H1 (cell line): ENCODE results near the gene PPM1D. TPM values are rescaled to one million over a fixed set of nuclear protein-coding genes. Genes with fewer than 3 reads are reported as not detected.

Source experiments
- CTCF ChIA-PET: fragments of 300-600 bp; sonication (Branson Sonifier 250); formaldehyde crosslinking; loops from one replicate; lab custom pipeline; 2021; ENCODE audit not compliant: partially characterized antibody; lab: Charles Lee
- POLR2A ChIA-PET: fragments of 300-600 bp; sonication (Branson Sonifier 250); formaldehyde crosslinking; loops from one replicate; lab custom pipeline; 2021; ENCODE audit warnings: inconsistent platforms; ENCODE audit not compliant: partially characterized antibody; lab: Charles Lee
- DNase-seq, 2 experiments: peaks; one replicate each; pipeline versions ENCODE4 v3.0.0 to v3.0.0-alpha.2; 2010 to 2022; ENCODE audit warnings: low spot score in 2 of 2, low read depth in 1 of 2, mixed read lengths in 1 of 2
- FAIRE-seq: peaks from 2 replicates; lab custom pipeline; 2011; peaks lifted over from hg19 to GRCh38; lab: Jason Lieb, UNC
- H2AFZ ChIP-seq: 2 replicates; pipeline ENCODE4 v1.8.1; 2012; ENCODE audit warnings: low read length, inconsistent platforms
- H2AK5ac ChIP-seq: 2 replicates; pipeline ENCODE4 v1.6.1; 2013; ENCODE audit warnings: low read depth, low read length
- H2BK120ac ChIP-seq: replicated peaks from 2 replicates; pipeline ENCODE3; 2013; ENCODE audit warnings: low read depth, low read length, inconsistent platforms
- H2BK12ac ChIP-seq: 2 replicates; pipeline ENCODE4 v1.6.1; 2013; ENCODE audit warnings: low read depth, low read length
- H2BK15ac ChIP-seq: 2 replicates; pipeline ENCODE4 v1.6.1; 2013; ENCODE audit warnings: low read length
- H2BK20ac ChIP-seq: 2 replicates; pipeline ENCODE4 v1.6.1; 2013; ENCODE audit warnings: low read length
- H2BK5ac ChIP-seq: 2 replicates; pipeline ENCODE4 v1.6.1; 2013; ENCODE audit warnings: low read depth, low read length
- H3K14ac ChIP-seq: 2 replicates; pipeline ENCODE4 v1.6.1; 2013; ENCODE audit warnings: inconsistent platforms; ENCODE audit not compliant: insufficient read length
- H3K18ac ChIP-seq: 2 replicates; pipeline ENCODE4 v1.6.1; 2013; ENCODE audit warnings: low read length; ENCODE audit errors: extremely low read depth
- H3K23ac ChIP-seq: 2 replicates; pipeline ENCODE4 v1.6.1; 2013; ENCODE audit warnings: inconsistent platforms; ENCODE audit not compliant: insufficient read length
- H3K23me2 ChIP-seq: 2 replicates; pipeline ENCODE4 v1.6.1; 2013; ENCODE audit warnings: low read depth, low read length
- H3K27ac ChIP-seq: 2 replicates; pipeline ENCODE4 v1.6.1; 2011; ENCODE audit warnings: low read depth, low read length, inconsistent platforms
- H3K27me3 ChIP-seq, 4 experiments: replicated peaks in 1 of 4; 1 replicate in 1 of 4; 2 replicates in 3 of 4; pipeline versions ENCODE4 v1.6.1 to v1.8.1; 2011 to 2013; ENCODE audit warnings: low read length in 3 of 4, mild to moderate bottlenecking in 3 of 4, inconsistent platforms in 2 of 4, mixed read lengths in 2 of 4, moderate library complexity in 1 of 4; ENCODE audit not compliant: control insufficient read depth in 3 of 4, insufficient read depth in 3 of 4; ENCODE audit errors: extremely low read depth in 1 of 4
- H3K36me3 ChIP-seq, 4 experiments: 2 replicates each; pipeline versions ENCODE4 v1.6.1 to v1.8.1; 2011 to 2013; ENCODE audit warnings: mild to moderate bottlenecking in 4 of 4, low read length in 3 of 4, moderate library complexity in 2 of 4, control low read depth in 1 of 4, inconsistent platforms in 1 of 4; ENCODE audit not compliant: insufficient read depth in 4 of 4, control insufficient read depth in 2 of 4
- H3K4ac ChIP-seq: replicated peaks from 2 replicates; pipeline ENCODE3; 2013; ENCODE audit warnings: low read length, low read depth, mixed read lengths, inconsistent platforms; ENCODE audit not compliant: insufficient read length
- H3K4me1 ChIP-seq, 4 experiments: replicated peaks in 1 of 4; 1 replicate in 1 of 4; 2 replicates in 3 of 4; pipeline versions ENCODE4 v1.6.1 to v1.8.1; 2011 to 2013; ENCODE audit warnings: low read length in 3 of 4, inconsistent platforms in 2 of 4, mixed read lengths in 1 of 4; ENCODE audit not compliant: insufficient read depth in 4 of 4, control insufficient read depth in 3 of 4
- H3K4me2 ChIP-seq, 2 experiments: 2 replicates each; pipeline versions ENCODE4 v1.6.1 to v1.8.1; 2011 to 2013; ENCODE audit warnings: low read depth in 2 of 2, low read length in 2 of 2, control low read depth in 1 of 2, inconsistent platforms in 1 of 2, mild to moderate bottlenecking in 1 of 2; ENCODE audit not compliant: insufficient read depth in 1 of 2
- H3K4me3 ChIP-seq, 4 experiments: fragments of 200-600, 300-600 bp in 1 of 4; sonication (generic), shearing (Covaris generic), sonication (Bioruptor Twin) in 1 of 4; 2 replicates each; pipeline versions ENCODE4 v1.5.1 to v1.8.1; 2011 to 2016; ENCODE audit warnings: low read length in 4 of 4, low read depth in 3 of 4, control low read depth in 2 of 4, inconsistent platforms in 2 of 4, mild to moderate bottlenecking in 2 of 4, mixed read lengths in 1 of 4, moderate library complexity in 1 of 4; ENCODE audit not compliant: insufficient read depth in 2 of 4; ENCODE audit errors: extremely low read depth in 1 of 4
- H3K56ac ChIP-seq: replicated peaks from 2 replicates; pipeline ENCODE3; 2013; ENCODE audit warnings: low read depth, mild to moderate bottlenecking, mixed read lengths, low read length, inconsistent platforms; ENCODE audit not compliant: insufficient read length
- H3K79me1 ChIP-seq: 2 replicates; pipeline ENCODE4 v1.6.1; 2013; ENCODE audit warnings: low read depth, low read length, control low read depth
- H3K79me2 ChIP-seq, 2 experiments: 2 replicates each; pipeline versions ENCODE4 v1.6.1 to v1.8.1; 2012 to 2013; ENCODE audit warnings: low read length in 2 of 2, mild to moderate bottlenecking in 2 of 2, inconsistent platforms in 1 of 2; ENCODE audit not compliant: insufficient read depth in 2 of 2, control insufficient read depth in 1 of 2
- H3K9ac ChIP-seq, 4 experiments: replicated peaks in 1 of 4; 1 replicate in 1 of 4; 2 replicates in 3 of 4; pipeline versions ENCODE4 v1.6.1 to v1.8.1; 2011 to 2013; ENCODE audit warnings: low read depth in 3 of 4, low read length in 3 of 4, control low read depth in 2 of 4, mild to moderate bottlenecking in 2 of 4, moderate library complexity in 2 of 4, inconsistent platforms in 1 of 4; ENCODE audit errors: extremely low read depth in 1 of 4
- H3K9me3 ChIP-seq, 2 experiments: 2 replicates each; pipeline versions ENCODE4 v1.6.1 to v1.8.1; 2012 to 2013; ENCODE audit warnings: mild to moderate bottlenecking in 2 of 2, moderate library complexity in 2 of 2, control low read depth in 1 of 2, inconsistent platforms in 1 of 2, low read depth in 1 of 2, low read length in 1 of 2, mixed read lengths in 1 of 2; ENCODE audit not compliant: insufficient read depth in 2 of 2
- H4K20me1 ChIP-seq, 2 experiments: replicated peaks in 1 of 2; 2 replicates each; pipeline versions ENCODE3 to v1.8.1; 2011 to 2013; ENCODE audit warnings: inconsistent platforms in 2 of 2, low read length in 2 of 2, mild to moderate bottlenecking in 1 of 2; ENCODE audit not compliant: insufficient read depth in 2 of 2, control insufficient read depth in 1 of 2
- H4K5ac ChIP-seq: 2 replicates; pipeline ENCODE4 v1.6.1; 2013; ENCODE audit warnings: low read length, low read depth, mixed read lengths, inconsistent platforms; ENCODE audit not compliant: insufficient read length
- H4K8ac ChIP-seq: 2 replicates; pipeline ENCODE4 v1.8.0; 2013; ENCODE audit warnings: mild to moderate bottlenecking, moderate library complexity, low read length, inconsistent platforms; ENCODE audit not compliant: insufficient read depth; ENCODE audit errors: extremely low read depth
- H4K91ac ChIP-seq: replicated peaks from 2 replicates; pipeline ENCODE3; 2013; ENCODE audit warnings: low read length, mixed read lengths, inconsistent platforms; ENCODE audit not compliant: insufficient read length
- CTBP2 ChIP-seq: IDR thresholded peaks from 2 replicates; pipeline ENCODE4 v1.7.0; 2011; ENCODE audit warnings: borderline replicate concordance, mild to moderate bottlenecking, moderate library complexity, mixed read lengths, low read length; ENCODE audit not compliant: insufficient read depth, insufficient read length
- KDM4A ChIP-seq: IDR thresholded peaks from one replicate; pipeline ENCODE4 v1.7.1; 2012; ENCODE audit warnings: low read depth, mild to moderate bottlenecking, moderate library complexity, low read length, inconsistent platforms; ENCODE audit not compliant: severe bottlenecking
- NRF1 ChIP-seq: IDR thresholded peaks from 2 replicates; pipeline ENCODE4 v1.6.1; 2011; ENCODE audit warnings: mild to moderate bottlenecking, low read depth, low read length, improper control_type of control experiment
- SAP30 ChIP-seq: fragments of 300-600 bp; sonication (generic); IDR thresholded peaks from 2 replicates; pipeline ENCODE4 v1.7.1; 2012; ENCODE audit warnings: low read length, moderate library complexity, mild to moderate bottlenecking, inconsistent platforms; ENCODE audit not compliant: insufficient read depth, insufficient replicate concordance
- SP1 ChIP-seq: IDR thresholded peaks from 2 replicates; pipeline ENCODE4 v1.6.1; 2011; ENCODE audit warnings: low read depth, low read length
- SP4 ChIP-seq: IDR thresholded peaks from 2 replicates; pipeline ENCODE4 v1.6.1; 2012; ENCODE audit warnings: low read length, inconsistent platforms
- TBP ChIP-seq: IDR thresholded peaks from 2 replicates; pipeline ENCODE4 v1.6.1; 2011; ENCODE audit warnings: low read depth, low read length, improper control_type of control experiment
- ZNF274 ChIP-seq: IDR thresholded peaks from 2 replicates; pipeline ENCODE4 v1.7.0; 2012; ENCODE audit warnings: low read length, borderline replicate concordance; ENCODE audit errors: extremely low read depth
- WGBS, 2 experiments: shearing (Covaris generic) in 1 of 2; methylation state at CpG; one replicate each; pipeline versions ENCODE4 v1.1.6 to v1.1.7; 2013 to 2015; ENCODE audit warnings: low lambda C conversion rate in 2 of 2, mixed read lengths in 2 of 2, inconsistent platforms in 1 of 2, low coverage in 1 of 2, missing lambda C conversion rate in 1 of 2; ENCODE audit not compliant: insufficient replicate concordance in 2 of 2, insufficient coverage in 1 of 2, insufficient read length in 1 of 2; ENCODE audit errors: extremely low coverage in 1 of 2, missing lambda C conversion rate in 1 of 2; 5-methylcytosine and 5-hydroxymethylcytosine counted together
- polyA plus RNA-seq, 7 experiments: library from polyadenylated mRNA; depleted of rRNA in 3 of 7; stranded (reverse) in 5 of 7; unstranded in 2 of 7; fragments of >200 nt in 5 of 7; fragments of 200-250 nt in 2 of 7; gene quantifications; 1 replicate in 5 of 7; 2 replicates in 1 of 7; 4 replicates in 1 of 7; pipeline versions ENCODE4 v1.2.1 to v1.2.3, GENCODE V29; 2011 to 2013; ENCODE audit warnings: missing spikeins in 2 of 7, mixed read lengths in 2 of 7
- total RNA-seq: library from RNA; stranded (reverse); fragmentation: NEBNext Ultra II Directional; extraction: Animal tissue kit (Norgen Biotek cat#: 25700); gene quantifications from 2 replicates; pipeline ENCODE4 v1.2.1, GENCODE V29; 2021
- TF ChIP-seq, protein P1 (sequence below): IDR thresholded peaks from 2 replicates; pipeline ENCODE4 v1.6.1; 2012; ENCODE audit warnings: inconsistent platforms

PPM1D gene
- total and polyA plus RNA-seq, 2 of the 8 experiments (the other 6 are each of a cell fraction or from before 2014, with no cell fraction given) = 5.0 to 16.7 TPM

DNA sequence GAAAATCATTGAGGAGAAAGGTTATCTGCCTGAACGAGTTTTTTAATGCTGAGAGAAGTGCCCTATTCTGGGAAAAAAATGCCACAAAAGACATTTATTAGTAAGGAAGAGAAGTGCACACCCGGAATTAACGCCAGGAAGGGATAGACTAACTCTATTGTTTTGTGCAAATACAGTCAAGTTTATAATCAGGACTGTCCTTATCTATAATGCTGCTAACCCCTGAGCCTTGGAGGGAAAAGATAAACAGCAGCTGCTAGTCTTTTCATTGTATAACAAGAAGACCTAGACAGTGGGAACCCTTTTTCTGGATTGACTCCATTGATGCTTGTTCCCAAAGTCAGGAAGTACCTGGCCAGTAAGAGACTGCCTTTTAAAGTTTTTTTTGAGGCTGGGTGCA is 104.2 kb downstream of the PPM1D start:
- H3K36me3 ChIP-seq = no peaks in the 10 kb centered on the region
- no peaks in the 10 kb centered on the region for H3K27me3 ChIP-seq
- H2BK120ac ChIP-seq = no peak overlapping the region
- no peaks in the 10 kb centered on the region for H3K79me2 ChIP-seq
- no peak for DNase-seq
- POLR2A ChIA-PET = no interaction called here
- H4K91ac ChIP-seq = no peak overlapping the region
- H3K4ac ChIP-seq = no peak overlapping the region
- no peak overlapping the region for H3K14ac ChIP-seq
- H2BK5ac ChIP-seq = no peak overlapping the region
- H3K27ac ChIP-seq = no peak overlapping the region
- CTCF ChIA-PET = interaction anchor here (0.7 kb wide), 1 partner anchor 293 kb away, joined by 3 read pairs; no protein-coding TSS in a partner anchor
- no peak overlapping the region for H3K4me2 ChIP-seq
- H3K4me1 ChIP-seq = no peaks in the 10 kb centered on the region
- TF ChIP-seq CTBP2 = no peak
- TF ChIP-seq SP4 = no peak
- TF ChIP-seq, protein P1, sequence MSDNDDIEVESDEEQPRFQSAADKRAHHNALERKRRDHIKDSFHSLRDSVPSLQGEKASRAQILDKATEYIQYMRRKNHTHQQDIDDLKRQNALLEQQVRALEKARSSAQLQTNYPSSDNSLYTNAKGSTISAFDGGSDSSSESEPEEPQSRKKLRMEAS = no peak
- TF ChIP-seq KDM4A = no peak
- no peak for TF ChIP-seq SP1
- TF ChIP-seq NRF1 = no peak
- no peak for TF ChIP-seq ZNF274
- TF ChIP-seq TBP = no peak
- no peak for TF ChIP-seq SAP30
- TF ChIP-seq, all 59 proteins: peak for 0
- no peak for FAIRE-seq
- no peak overlapping the region for H4K8ac ChIP-seq
- H3K9me3 ChIP-seq = no peaks in the 10 kb centered on the region
- H4K20me1 ChIP-seq = no peaks in the 10 kb centered on the region
- no peak overlapping the region for H3K18ac ChIP-seq
- H3K23ac ChIP-seq = no peak overlapping the region
- no peak overlapping the region for H3K4me3 ChIP-seq
- WGBS, 2 experiments = 89% methylated on average over 3 of the region's 3 CpGs; no CpG with 5 or more reads in 1 of the 2 experiments
- H3K56ac ChIP-seq = no peak overlapping the region
- no peaks in the 10 kb centered on the region for H3K23me2 ChIP-seq
- H2AFZ ChIP-seq = no peak overlapping the region
- no peak overlapping the region for H2BK15ac ChIP-seq
- H3K79me1 ChIP-seq = no peaks in the 10 kb centered on the region
- H2BK12ac ChIP-seq = no peak overlapping the region
- H2BK20ac ChIP-seq = no peak overlapping the region
- no peak overlapping the region for H3K9ac ChIP-seq
- no peak overlapping the region for H2AK5ac ChIP-seq
- no peak overlapping the region for H4K5ac ChIP-seq
